DMS114 treated with DMSO at 0.1 percent for 48 hours (cell line): Measurements from ENCODE around the gene SLC25A41.
"Not testable (repeated sequence)": the region's sequence is repeated elsewhere in the genome, so short reads cannot be mapped to it uniquely, and the experiment has no call there.

Experiments
- DNase-seq: peaks from one replicate; lab custom pipeline; 2025; ENCODE audit not compliant: unreplicated experiment; lab: John Stamatoyannopoulos, UW

SLC25A41 gene

DNA sequence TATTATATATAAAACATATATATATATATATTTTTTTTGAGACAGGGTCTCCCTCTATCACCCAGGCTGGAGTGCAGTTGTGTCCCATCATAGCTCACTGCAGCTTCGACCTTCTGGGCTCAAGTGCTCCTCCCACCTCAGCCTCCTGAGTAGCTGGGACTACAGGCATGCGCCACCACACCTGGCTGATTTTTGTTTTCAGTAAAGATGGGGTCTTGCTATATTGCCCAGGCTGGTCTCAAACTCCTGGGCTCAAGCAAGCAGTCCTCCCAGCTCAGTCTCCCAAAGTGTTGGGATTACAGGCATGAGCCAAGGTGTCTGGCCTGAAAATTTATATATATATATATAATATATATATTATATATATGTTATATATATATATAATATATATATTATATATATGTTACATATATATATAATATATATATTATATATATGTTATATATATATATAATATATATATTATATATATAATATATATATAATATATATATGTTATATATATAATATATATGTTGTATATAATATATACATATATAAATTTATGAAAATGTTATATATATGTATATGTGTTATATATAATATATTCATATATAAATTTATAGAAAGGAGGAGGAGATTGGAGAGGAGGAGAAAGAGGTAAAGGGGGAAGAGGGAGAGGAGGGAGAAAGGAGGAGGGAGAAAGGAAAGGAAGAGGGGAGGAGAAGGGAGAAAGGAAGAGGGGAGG, 4.7 kb downstream of the SLC25A41 start:
- not testable (repeated sequence) for DNase-seq

DNA sequence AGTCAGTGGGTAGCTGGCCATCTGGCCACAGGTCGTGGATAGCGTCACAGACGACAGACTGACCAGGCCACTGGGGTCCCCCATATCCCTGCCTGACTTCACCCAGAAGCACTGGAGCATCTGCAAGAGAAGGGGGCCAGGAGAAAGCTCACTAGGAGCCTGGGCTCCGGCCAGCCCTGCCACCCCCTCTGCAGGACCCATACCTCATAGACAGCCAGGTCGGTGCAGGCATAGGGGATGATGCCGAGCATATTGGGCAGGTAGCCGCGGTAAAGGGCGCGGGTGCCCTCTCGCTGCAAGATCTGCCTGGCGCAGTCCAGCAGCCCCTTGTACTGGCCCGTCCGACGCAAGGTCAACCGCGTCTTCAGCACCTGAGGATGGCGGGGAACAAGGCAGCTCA, 6.4 kb downstream of the SLC25A41 start:
- DNase-seq, result no peak

- no peak for DNase-seq
These were observed 7.6 kb downstream of the SLC25A41 start for GRCh38 chr19:6425732-6426620.

- DNase-seq, result peak; percentile 98
These were observed 8.4 kb downstream of the SLC25A41 start for GRCh38 chr19:6424939-6425731.

DNA sequence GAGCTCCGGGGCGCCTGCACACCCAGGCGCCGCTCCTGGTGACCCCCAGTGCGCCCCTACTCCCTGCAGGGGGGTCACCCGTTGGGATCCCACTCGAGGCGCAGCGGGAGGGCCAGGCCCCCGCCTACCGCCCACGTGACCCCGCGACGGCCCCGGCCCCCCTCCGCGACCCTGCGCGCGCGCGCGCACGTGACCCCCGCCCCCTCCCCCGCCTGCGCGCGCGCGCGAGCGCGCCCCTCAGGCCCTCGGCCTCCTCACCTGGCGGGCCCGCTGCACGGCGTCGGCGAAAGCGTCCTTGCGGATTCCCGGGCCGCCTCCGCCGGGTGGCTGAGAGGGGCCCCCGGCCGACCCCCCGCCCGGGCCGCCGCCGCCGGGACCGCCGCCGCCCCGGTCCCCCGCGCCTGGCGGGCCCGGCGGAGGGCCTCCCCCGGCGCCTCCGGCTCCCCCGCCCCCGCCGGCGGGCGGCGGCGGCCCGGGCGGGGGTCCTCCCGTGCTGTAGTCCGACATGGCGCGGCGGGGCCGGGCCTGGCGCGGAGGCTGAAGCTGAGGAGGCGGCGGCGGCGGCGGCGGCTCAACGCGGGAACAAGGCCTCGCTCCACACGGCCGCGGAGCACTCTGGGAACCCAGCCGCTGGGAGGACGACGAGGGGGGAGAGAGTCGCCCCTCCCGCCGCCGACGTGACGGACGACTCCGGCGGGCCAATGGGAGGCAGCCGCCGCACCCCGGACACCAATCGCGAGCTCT, 9.2 kb downstream of the SLC25A41 start, which contains the start of gene KHSRP:
TSS of gene KHSRP (minus strand) at position 617 of the 744 bp plus-strand sequence. CDS start at position 507, 110 bp downstream.
- no peak for DNase-seq

DNA sequence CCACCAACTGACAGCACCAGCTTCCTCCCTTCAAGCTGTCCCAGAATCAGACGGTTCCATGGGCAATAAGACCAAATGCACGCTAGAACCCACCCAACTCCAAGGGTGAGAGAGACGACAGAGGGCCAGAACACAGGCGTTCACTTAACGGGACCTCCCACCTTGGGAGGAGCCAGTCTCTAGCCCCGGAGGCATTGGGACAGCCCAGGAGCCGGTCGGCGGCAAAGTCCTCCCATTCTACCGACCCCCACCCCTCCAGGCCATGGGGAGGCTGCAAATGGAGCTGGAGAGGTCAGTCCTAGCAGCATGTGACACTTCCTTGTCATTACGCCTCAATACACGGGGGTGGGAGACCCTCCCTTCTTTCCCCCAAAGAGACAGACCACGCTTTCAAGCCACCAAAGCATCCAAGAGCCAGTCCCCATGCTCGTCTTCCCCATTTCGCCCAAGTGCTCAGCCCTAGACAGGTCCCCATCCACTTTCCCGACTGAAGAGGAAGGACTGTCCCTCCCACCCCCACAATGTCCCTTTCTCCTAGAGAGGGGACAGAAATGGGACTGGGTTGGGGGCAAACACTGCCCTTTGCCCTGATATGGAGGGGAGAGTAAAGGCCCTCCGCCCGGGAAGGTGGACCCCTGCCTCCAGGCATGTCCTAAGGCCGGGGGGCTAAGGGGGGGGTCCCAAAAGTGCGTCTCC, 9.9 kb downstream of the SLC25A41 start:
- no peak for DNase-seq

GRCh38 chr19:6421075-6422014, 12.2 kb downstream of the SLC25A41 start:
- no peak for DNase-seq

DNA sequence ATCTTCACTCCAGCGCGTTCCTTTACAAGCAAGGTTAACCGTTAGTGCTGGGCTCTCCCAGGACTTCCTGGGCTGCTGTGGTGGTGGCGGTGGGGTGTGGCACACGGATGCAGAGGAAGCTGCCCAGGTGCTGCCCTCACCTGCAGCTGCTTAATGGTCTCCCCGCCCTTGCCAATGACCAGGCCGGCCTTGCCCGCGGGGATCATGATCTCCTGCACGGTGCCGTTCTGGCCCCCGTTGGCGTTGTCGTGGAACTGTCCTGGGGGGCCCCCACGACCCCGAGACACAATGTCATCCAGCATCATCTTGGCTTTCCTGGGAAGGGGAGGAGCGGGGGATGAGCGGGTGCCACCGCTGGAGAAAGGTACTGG, 15.0 kb downstream of the SLC25A41 start:
- DNase-seq, result no peak

DNA sequence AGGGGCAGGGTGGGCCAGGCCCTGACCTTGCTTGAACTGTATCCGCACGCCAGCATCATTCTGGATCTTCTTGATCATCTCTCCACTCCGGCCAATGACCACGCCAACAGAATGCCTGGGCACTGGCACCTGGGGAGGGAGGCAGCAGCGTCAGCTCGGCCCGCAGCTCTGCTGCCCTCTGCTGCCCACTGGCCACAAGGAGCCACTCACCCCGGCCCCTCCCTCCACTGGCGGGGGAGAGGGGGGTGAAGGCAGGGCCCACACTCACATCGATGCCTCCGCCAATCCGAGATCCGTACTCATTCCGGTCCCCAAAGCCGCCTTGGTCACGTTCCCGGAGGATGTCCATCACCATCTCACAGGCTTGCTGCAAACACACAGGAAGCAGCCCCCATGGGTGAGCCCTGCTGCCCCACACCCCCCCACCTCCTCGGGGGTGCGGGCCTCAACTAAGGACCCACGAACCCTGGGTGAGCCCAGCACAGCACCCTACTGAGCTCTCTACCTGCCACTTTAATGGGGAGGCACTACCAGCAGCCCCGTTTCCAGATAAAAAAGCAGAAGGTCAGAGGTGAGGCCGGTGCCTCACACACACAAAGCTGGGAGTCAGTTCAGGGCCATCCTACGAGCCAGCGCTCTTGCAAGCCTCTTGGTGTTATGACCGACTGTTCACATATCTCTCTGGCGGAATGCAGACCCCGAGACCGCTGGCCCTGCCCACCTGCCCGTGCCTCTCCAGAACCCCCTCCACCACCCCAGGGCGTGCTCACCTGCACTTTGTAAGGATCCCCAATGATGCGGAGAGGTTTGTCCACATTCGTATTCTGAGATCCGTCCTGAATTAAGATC, 15.6 kb downstream of the SLC25A41 start:
- no peak for DNase-seq

GRCh38 chr19:6416658-6417405, 16.7 kb downstream of the SLC25A41 start:
- DNase-seq, result no peak

GRCh38 chr19:6415591-6416190, 17.9 kb downstream of the SLC25A41 start:
- DNase-seq, result no peak

DNA sequence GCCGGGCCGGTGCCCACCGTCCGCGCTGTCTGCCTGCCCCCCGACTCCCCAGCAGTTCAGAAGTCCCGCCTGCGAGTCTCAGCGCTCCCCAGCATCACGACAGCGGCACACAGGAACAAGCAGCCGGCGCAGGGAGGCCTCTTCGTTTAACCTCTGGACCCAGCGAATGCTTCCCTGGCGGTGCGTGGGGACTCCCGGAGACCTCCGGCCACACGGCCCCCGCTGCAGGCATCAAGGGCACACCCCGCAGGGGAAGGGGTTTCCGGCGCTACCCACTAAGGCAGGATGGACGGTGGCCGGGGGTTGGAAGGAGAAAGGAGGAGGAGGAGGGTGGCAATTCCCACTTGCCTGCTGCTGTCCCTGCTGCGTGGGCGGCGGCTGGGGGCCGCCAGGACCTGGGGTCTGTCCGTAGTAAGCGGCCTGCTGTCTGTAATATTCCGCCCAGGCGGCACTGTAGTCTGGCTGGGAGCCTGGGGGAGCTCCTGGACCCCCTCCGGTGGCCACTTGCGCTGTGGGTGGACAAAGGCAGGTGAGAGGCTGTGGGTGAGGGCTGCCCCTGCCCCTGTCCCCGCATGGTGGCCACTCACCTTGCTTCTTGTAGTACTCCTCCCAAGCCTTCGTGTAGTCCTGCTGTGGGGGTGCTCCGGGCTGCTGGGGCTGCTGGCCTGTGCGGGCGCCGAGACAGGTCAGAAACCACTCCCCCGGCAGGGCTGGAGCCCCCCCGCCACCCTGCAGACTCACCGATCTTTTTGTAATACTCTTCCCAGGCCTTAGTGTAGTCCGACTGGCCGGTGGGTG, 18.6 kb downstream of the SLC25A41 start:
- no peak for DNase-seq

GRCh38 chr19:6413721-6414643, 19.6 kb downstream of the SLC25A41 start:
- no peak for DNase-seq

DNA sequence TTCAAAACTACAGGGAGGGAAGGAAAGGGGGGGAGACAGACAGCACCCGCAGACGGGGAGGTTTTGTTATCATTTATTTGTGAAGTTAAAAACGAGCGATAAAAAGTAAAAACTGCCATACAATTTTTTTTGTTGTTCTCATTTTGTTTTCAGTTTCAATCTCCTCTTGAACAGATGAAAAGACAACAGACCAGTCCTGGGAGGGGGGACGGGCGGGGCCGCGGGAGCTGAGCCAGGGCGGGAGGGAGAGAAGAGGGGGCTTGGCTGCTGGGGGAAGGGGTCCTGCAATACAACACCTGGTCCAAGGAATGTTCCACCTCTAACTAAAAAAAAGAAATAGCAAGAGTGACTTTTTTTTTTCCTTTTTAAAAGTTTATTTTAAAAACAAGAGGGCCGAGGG, 20.3 kb downstream of the SLC25A41 start:
- DNase-seq, result no peak

DNA sequence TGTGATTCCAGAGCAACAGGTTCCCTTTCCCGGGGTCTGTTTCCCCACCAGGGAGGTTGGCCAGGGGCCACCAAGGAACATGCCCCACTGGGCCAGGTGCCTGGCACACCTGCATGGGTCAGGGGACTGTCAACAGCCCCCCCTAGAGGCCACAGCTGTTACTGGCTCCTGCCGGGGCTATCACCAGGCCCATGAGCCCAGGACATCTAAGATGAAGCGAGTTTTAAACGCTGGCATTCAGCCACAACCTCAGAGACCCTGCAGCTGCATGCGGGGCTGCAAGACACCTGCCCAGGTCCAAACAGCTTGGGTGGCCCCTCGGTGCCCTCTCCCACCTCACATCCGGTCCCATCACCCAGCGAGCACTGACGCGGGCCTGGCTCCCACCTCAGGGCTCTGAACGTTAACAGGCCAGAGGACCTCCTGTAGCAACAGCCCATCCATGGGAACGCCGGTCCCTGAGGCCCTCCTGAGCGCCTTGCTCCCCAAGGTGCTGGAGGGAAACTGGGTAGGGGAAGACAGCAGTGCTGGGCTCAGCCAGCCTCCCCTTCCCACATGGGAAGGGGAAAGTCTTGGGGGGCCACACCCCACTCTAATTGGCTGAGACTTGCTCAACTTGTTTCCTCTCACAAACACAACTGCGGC, 21.0 kb downstream of the SLC25A41 start:
- DNase-seq, result no peak
